HG03280 (cell line): ENCODE data around the gene ZSCAN18.

ENCODE experiments used
- ATAC-seq: cut with Tn5 transposase; IDR thresholded peaks from one replicate; pipeline ENCODE4 v1.9.1; 2021; ENCODE audit warnings: mild to moderate bottlenecking, moderate library complexity; ENCODE audit not compliant: unreplicated experiment

ZSCAN18 gene

GRCh38 chr19:58045411-58046050, 52.5 kb downstream of the ZSCAN18 start:
- no peak for ATAC-seq

DNA sequence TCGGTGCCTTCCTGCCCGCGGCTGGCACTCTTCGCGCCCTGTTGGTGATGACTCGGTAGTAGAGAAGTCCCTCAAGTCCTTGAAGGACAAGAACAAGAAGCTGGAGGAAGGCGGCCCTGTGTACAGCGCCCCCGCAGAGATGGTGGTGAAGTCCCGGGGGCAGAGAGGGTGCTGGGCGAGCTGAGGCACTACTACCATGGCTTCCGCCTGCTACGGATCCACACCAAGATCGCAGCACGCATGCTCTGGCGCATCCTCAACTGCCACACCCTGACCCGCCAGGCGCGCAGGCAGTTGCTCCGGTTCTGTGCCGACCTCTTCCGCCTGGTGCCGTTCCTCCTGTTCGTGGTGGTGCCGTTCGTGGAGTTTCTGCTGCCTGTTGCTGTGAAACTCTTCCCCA, 53.1 kb downstream of the ZSCAN18 start:
- no peak for ATAC-seq

GRCh38 chr19:58044391-58044790, 53.6 kb downstream of the ZSCAN18 start:
- no peak for ATAC-seq

- no peak for ATAC-seq
Observed at GRCh38 chr19:58042495-58043340, 55.3 kb downstream of the ZSCAN18 start.

DNA sequence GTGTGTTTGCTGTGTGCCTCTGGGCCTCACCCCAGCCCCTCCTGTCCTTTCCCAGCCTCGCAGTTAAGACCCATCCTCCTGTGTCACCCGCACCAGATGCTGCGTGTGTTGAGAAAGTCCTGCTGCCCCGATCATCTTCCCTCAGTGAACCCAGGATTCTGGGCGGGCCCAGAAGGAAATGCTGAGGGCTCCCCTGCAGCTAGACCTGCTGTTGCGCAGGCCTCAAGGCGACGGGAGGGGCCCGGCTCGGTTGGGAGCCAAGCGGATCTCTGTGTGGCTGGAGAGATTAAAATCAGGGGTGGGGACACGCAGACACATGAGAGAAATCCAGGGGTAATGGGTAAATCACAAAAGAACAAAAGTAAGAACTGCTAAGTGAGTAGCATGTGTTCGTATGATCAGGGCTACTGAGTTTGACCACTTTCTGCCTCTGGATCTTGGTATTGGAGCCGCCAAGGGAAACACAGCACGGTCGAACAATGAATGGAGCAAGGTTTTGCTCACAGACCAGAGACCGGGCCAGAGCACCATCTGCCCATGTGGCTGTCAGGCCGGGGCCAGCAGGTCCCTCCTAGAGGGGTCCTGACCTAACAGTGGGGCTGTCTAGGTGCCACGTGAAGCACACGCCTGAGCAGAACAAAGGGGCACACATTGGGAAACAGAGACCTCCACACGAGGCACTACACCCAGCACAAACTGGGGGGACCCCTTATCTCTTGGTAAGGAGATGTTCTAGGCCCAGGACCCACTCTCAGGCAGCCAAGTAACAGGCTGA, 57.1 kb downstream of the ZSCAN18 start:
- no peak for ATAC-seq

DNA sequence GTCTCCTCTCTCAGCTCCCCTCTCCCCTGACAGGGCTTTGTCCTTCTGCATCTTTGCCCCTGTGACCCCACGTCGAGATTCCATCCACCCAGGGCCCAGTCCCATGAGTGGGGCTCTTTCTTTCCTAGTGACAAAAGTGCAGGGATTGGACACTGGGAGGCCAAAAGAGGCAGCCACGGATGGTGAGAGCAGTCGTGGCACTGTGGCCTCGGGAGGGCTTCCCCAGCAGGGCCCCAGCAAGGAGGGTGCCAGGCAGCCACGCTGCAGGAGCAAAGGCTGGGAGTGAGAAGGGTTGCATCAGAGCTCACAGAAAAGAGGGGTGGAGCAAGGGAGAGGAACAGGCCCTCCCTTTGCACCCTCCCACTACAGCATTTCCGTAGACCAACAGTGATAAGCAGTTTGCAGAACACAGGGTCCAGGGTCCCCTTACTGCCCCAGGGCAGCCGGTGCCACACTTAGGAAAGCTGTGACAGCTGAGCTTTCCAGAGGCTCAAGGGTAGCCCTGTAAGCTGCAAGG, 59.3 kb downstream of the ZSCAN18 start:
- ATAC-seq, result no peak

GRCh38 chr19:58037927-58038687, 59.9 kb downstream of the ZSCAN18 start:
- no peak for ATAC-seq

GRCh38 chr19:58035863-58036262, 62.2 kb downstream of the ZSCAN18 start:
- ATAC-seq, result no peak

- no peak for ATAC-seq
Observed at GRCh38 chr19:58034477-58034793, 63.6 kb downstream of the ZSCAN18 start.
